IPS-NIHi7 (cell line): ENCODE data around the gene ACKR3.

ENCODE experiments used
- DNase-seq: peaks from one replicate; pipeline ENCODE4 v3.0.0; 2012; ENCODE audit warnings: mixed read lengths; ENCODE audit errors: extremely low spot score

The ACKR3 gene

GRCh38 chr2:236628981-236629605, 59.5 kb downstream of the ACKR3 start:
- no peak for DNase-seq

GRCh38 chr2:236629961-236630872, 60.6 kb downstream of the ACKR3 start:
- DNase-seq = no peak

GRCh38 chr2:236631281-236631855, 61.7 kb downstream of the ACKR3 start:
- no peak for DNase-seq

GRCh38 chr2:236631856-236632291, 62.2 kb downstream of the ACKR3 start:
- DNase-seq = no peak
